Thoracic aorta (tissue), 2 donors: ENCODE results near the gene KCNMB2. TPM values are rescaled to one million over a fixed set of nuclear protein-coding genes. Genes with fewer than 3 reads are reported as not detected.
"Not testable (repeated sequence)": the region's sequence is repeated elsewhere in the genome, so short reads cannot be mapped to it uniquely, and the experiment has no call there.

Experiments
- ATAC-seq: fragments of 150-250 bp; one replicate; pipeline ENCODE4 v1.8.0; 2017; ENCODE audit warnings: low read depth; ENCODE audit not compliant: insufficient number of reproducible peaks, low FRiP score
- DNase-seq: peaks from one replicate; pipeline ENCODE4 v3.0.0-alpha.2; 2020; ENCODE audit warnings: low spot score
- H3K27ac ChIP-seq, 2 donors: fragments of 200-600 bp; sonication (generic); 1 replicate in 1 of 2; 2 replicates in 1 of 2; pipeline ENCODE4 v1.5.1; 2016; ENCODE audit warnings: mild to moderate bottlenecking in 2 of 2, moderate library complexity in 2 of 2
- H3K27me3 ChIP-seq: fragments of 200-600 bp; sonication (generic); replicated peaks from 2 replicates; pipeline ENCODE4 v1.6.0; 2016; ENCODE audit warnings: mild to moderate bottlenecking; ENCODE audit not compliant: insufficient read depth
- H3K36me3 ChIP-seq: fragments of 200-600 bp; sonication (generic); one replicate; pipeline ENCODE4 v1.5.1; 2016
- H3K4me1 ChIP-seq, 2 donors: fragments of 200-600 bp; sonication (generic); 1 replicate in 1 of 2; 2 replicates in 1 of 2; pipeline versions ENCODE4 v1.5.1 to v1.6.0; 2016; ENCODE audit warnings: low read depth in 2 of 2, mild to moderate bottlenecking in 1 of 2; ENCODE audit not compliant: control insufficient read depth in 1 of 2
- H3K4me3 ChIP-seq: fragments of 200-600 bp; sonication (generic); 2 replicates; pipeline ENCODE4 v1.5.1; 2016; ENCODE audit warnings: mild to moderate bottlenecking
- H3K9me3 ChIP-seq: fragments of 200-600 bp; sonication (generic); 2 replicates; pipeline ENCODE4 v1.5.1; 2016
- total RNA-seq, 2 donors: library from RNA; depleted of rRNA; stranded (reverse); fragments of >200 nt; gene quantifications; one replicate each; pipeline versions ENCODE4 v1.1.0 to v1.2.3, GENCODE V29; 2016
- TF ChIP-seq, protein P1 (sequence below): fragments of 200-600 bp; sonication (generic); IDR thresholded peaks from one replicate; pipeline ENCODE4 v1.5.1; 2019; ENCODE audit warnings: antibody characterized with exemption

The KCNMB2 gene
- total RNA-seq, 2 donors from 2014 or later = not detected

DNA sequence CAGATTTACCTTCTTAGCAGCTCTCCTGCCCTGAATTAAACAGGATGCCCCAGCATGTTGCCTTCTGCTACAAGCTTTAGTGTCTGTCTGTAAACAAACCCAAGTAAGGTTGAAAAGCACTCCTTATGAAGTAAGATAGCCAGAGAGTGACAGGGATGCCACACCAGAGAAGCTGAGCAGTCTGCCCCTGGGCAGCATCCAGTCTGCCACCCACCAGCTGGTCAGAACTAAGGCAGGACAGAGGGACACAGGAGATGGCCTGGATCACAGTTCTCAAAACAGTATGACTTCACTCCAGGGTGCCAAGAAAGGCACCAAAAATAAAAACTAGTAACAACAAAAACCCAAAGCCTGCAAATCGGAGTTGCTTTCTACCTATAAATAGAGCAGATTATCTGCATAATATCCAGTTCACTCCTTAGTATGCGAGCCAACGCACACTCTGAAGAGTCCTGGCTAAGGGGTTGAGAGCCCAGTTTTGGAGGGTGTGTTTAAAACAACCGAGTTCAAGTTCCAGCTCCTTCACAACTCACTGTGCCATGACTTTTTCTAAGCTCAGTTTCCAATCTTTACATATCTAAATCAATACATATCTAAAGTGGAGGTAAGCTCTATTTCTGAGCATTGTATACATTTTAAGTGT, 198.9 kb downstream of the KCNMB2 start:
- Histone ChIP-seq H3K27me3 (no peaks in the 10 kb centered on the region), H3K36me3 (no peaks in the 10 kb centered on the region), H3K4me3 (no peak overlapping the region), H3K27ac (no peak overlapping the region), H3K9me3 (no peaks in the 10 kb centered on the region), H3K4me1 (peaks cover 0 to 19% of the 10 kb centered on the region in 2 donors)
- ATAC-seq (no peak), DNase-seq (no peak)
- TF ChIP-seq, protein P1, sequence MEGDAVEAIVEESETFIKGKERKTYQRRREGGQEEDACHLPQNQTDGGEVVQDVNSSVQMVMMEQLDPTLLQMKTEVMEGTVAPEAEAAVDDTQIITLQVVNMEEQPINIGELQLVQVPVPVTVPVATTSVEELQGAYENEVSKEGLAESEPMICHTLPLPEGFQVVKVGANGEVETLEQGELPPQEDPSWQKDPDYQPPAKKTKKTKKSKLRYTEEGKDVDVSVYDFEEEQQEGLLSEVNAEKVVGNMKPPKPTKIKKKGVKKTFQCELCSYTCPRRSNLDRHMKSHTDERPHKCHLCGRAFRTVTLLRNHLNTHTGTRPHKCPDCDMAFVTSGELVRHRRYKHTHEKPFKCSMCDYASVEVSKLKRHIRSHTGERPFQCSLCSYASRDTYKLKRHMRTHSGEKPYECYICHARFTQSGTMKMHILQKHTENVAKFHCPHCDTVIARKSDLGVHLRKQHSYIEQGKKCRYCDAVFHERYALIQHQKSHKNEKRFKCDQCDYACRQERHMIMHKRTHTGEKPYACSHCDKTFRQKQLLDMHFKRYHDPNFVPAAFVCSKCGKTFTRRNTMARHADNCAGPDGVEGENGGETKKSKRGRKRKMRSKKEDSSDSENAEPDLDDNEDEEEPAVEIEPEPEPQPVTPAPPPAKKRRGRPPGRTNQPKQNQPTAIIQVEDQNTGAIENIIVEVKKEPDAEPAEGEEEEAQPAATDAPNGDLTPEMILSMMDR = no peak

GRCh38 chr3:178736300-178736699, 200.1 kb downstream of the KCNMB2 start:
- no peaks in the 10 kb centered on the region for H3K27me3 ChIP-seq
- peak; percentile 60 for ATAC-seq
- H3K9me3 ChIP-seq = no peaks in the 10 kb centered on the region
- H3K27ac ChIP-seq = no peak overlapping the region
- H3K4me3 ChIP-seq = no peak overlapping the region
- DNase-seq = peak; percentile 6
- TF ChIP-seq, protein P1 = no peak
- peaks cover 0 to 19% of the 10 kb centered on the region in 2 donors for H3K4me1 ChIP-seq
- H3K36me3 ChIP-seq = no peaks in the 10 kb centered on the region

DNA sequence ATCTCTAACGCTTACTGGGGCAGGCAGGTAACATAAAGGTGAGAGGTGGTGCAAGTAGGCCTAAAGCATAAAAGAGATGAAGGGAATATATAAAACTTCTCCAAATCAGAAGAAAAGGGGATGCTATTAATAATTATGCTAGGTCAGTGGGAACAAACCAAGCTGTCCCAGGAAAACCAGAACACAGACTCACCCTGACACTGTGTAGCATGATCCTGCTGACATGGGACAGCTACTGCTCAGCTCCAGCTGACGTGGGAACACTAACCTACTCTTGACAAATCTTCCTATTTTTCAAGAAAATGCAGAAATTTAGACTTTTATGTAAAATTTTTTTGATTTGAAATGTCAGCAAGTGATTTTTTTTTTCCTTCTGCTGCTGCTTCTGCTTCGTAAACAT, 203.5 kb downstream of the KCNMB2 start:
- ATAC-seq = no peak
- Histone ChIP-seq H3K27me3 (no peaks in the 10 kb centered on the region), H3K9me3 (no peaks in the 10 kb centered on the region), H3K4me1 (peaks cover 0 to 18% of the 10 kb centered on the region in 2 donors), H3K27ac (no peak overlapping the region), H3K36me3 (no peaks in the 10 kb centered on the region), H3K4me3 (no peak overlapping the region)
- no peak for DNase-seq
- TF ChIP-seq, protein P1 = no peak

DNA sequence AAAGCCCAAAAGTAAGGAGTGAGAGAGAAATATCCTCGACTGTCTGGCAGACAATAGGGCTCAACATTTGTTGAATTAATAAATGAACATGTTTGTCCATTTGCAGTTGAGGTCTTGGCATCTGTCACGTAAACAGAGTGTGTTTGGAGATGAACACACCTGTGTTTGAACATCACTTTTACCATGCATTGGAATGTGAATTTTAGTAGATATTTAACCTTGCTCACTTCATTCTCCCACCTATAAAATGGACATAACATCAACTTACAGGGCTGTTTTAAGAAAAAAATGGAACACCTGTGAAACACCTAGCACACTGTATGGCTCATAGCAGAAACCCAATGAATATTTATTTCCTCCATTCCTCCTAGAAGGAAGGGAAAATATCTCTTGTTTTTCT, 204.8 kb downstream of the KCNMB2 start:
- Histone ChIP-seq H3K27me3 (no peaks in the 10 kb centered on the region), H3K27ac (no peak overlapping the region), H3K36me3 (no peaks in the 10 kb centered on the region), H3K4me1 (peaks cover 0 to 5% of the 10 kb centered on the region in 2 donors), H3K4me3 (no peak overlapping the region), H3K9me3 (no peaks in the 10 kb centered on the region)
- TF ChIP-seq, protein P1 = no peak
- ATAC-seq (no peak), DNase-seq (no peak)

GRCh38 chr3:178743297-178743696, 207.1 kb downstream of the KCNMB2 start:
- H3K27me3 ChIP-seq = no peaks in the 10 kb centered on the region
- no peak for DNase-seq
- TF ChIP-seq, protein P1 = no peak
- no peaks in the 10 kb centered on the region for H3K36me3 ChIP-seq
- no peaks in the 10 kb centered on the region for H3K9me3 ChIP-seq
- H3K4me1 ChIP-seq = no peaks in the 10 kb centered on the region
- no peak overlapping the region for H3K4me3 ChIP-seq
- no peak overlapping the region for H3K27ac ChIP-seq
- ATAC-seq = no peak

- ATAC-seq, H3K36me3 ChIP-seq, H3K4me3 ChIP-seq, H3K9me3 ChIP-seq, H3K27ac ChIP-seq, H3K4me1 ChIP-seq, H3K27me3 ChIP-seq, DNase-seq: not testable (repeated sequence)
These were observed 209.8 kb downstream of the KCNMB2 start for GRCh38 chr3:178745861-178746655.
